Epithelial cell of umbilical artery (primary cell): ENCODE results near the gene APOO. TPM values are rescaled to one million over a fixed set of nuclear protein-coding genes. Genes with fewer than 3 reads are reported as not detected.

Experiments
- total RNA-seq: library from RNA; depleted of rRNA; stranded (reverse); fragments of >200 nt; gene quantifications from 2 replicates; pipeline ENCODE4 v1.2.3, GENCODE V29; 2014

Gene APOO
- 12.7 and 13.5 TPM in 2 replicates for total RNA-seq

GRCh38 chrX:23907498-23908218, at the start of gene APOO, which contains the start of gene CXorf58:
TSS of gene APOO (minus strand) at chrX:23907938. CDS start at chrX:23907702, 236 bp downstream.
TSS of gene CXorf58 (plus strand) at chrX:23908006. CDS start at chrX:23910303, 2,297 bp downstream.

Other genes with a start within 250 kb of the APOO start
- gene PRDX4, start 240.4 kb downstream of the APOO start, total RNA-seq = 216 and 361 TPM in 2 replicates
- 92.7 and 117 TPM in 2 replicates for gene ACOT9, start 164.7 kb downstream of the APOO start, total RNA-seq
- gene SAT1, start 124.8 kb downstream of the APOO start, total RNA-seq = 669 and 900 TPM in 2 replicates
- gene CXorf58, start 68 bp upstream of the APOO start, total RNA-seq = not detected in 2 replicates
- gene KLHL15, start 119.2 kb upstream of the APOO start, total RNA-seq = 5.2 and 5.3 TPM in 2 replicates
- gene EIF2S3, start 147.0 kb upstream of the APOO start, total RNA-seq = 328 and 381 TPM in 2 replicates
- 39.0 and 81.3 TPM in 2 replicates for gene ZFX, start 241.8 kb upstream of the APOO start, total RNA-seq